GM12865 (cell line): ENCODE results near the gene ADAMTS15.

Source experiments
- DNase-seq: peaks from one replicate; pipeline ENCODE4 v3.0.0; 2010; ENCODE audit warnings: low read depth
- H3K4me3 ChIP-seq: 2 replicates; pipeline ENCODE4 v1.5.1; 2011; ENCODE audit warnings: mild to moderate bottlenecking, low read depth, low read length, control low read depth
- CTCF ChIP-seq: IDR thresholded peaks from 2 replicates; pipeline ENCODE4 v1.5.1; 2011; ENCODE audit warnings: low read length, control low read depth, low read depth, inconsistent platforms; ENCODE audit not compliant: insufficient read depth; ENCODE audit errors: missing control alignments

ADAMTS15 gene

DNA sequence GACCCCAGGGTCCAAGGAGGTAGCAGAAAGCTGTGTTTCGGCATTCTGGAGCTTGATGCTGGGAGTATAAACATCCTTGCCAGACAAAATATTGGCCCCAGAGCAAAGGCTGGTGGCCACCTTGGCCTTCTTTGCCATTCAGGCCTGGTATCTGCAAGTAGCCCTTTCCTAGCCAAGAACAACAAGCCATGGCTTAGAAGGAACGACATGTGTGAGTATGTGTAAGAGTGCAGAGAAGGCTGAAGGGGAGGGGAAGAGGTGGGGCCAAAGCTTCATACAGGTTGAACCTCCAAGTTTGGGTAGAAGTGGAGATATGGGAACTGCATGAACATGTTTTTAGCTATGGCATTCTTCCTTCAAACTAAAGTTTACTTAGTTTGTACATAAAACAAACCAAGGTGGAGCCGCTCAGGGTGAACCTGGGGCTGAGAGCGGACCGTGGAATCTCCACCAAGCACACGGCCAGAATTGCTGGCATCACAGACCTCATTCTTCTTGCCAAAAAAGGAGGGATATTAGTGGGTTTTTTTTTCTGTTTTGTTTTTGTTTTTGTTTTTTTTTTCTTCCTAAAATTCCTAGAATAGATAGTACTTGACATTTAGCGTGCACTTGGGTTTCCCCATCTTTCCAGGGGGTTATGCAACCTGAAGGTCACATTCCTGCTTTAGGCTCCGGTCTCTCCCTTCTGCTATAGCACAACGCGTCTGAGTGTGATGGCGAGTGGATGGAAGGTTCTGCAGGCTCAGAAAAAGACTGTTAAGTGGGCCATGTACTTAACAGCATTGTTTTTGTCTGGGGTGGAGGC, 70.9 kb downstream of the ADAMTS15 start:
- H3K4me3 ChIP-seq = no peak overlapping the region
- TF ChIP-seq CTCF = no peak
- no peak for DNase-seq

- no peak for TF ChIP-seq CTCF
- no peak for DNase-seq
- no peak overlapping the region for H3K4me3 ChIP-seq
Observed at GRCh38 chr11:130520271-130520671, 71.8 kb downstream of the ADAMTS15 start.

GRCh38 chr11:130522284-130522961, 74.0 kb downstream of the ADAMTS15 start:
- TF ChIP-seq CTCF = no peak

DNA sequence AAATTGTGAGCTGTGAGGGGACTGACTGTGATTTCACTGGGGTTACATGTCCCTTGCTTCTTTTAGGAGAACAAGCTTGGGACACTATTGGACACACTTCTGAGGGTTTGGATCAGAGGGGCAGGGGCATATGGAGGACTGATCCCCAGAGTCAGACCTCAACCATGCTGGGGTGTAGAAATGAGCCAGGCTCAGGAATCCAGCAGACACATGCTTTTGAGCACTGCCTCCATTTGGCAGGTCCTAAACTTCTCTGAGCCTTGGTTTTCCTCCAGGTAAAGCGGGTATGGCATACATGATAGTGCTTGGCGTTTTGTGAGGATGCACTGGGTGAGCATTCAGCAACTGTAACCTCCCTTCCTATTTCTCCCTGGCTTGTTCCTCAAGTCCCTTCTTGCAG, 74.7 kb downstream of the ADAMTS15 start:
- no peak for DNase-seq

More at GRCh38 chr11:130522284-130522961, 74.0 kb downstream of the ADAMTS15 start:
- DNase-seq = no peak
- H3K4me3 ChIP-seq = no peak overlapping the region

GRCh38 chr11:130523609-130524008, 75.2 kb downstream of the ADAMTS15 start:
- no peak for DNase-seq
- H3K4me3 ChIP-seq = no peak overlapping the region
- TF ChIP-seq CTCF = no peak

More for the DNA sequence above, 74.7 kb downstream of the ADAMTS15 start:
- no peak for TF ChIP-seq CTCF
- no peak overlapping the region for H3K4me3 ChIP-seq

- no peak overlapping the region for H3K4me3 ChIP-seq
- DNase-seq = no peak
- no peak for TF ChIP-seq CTCF
Observed at GRCh38 chr11:130524132-130524790, 75.8 kb downstream of the ADAMTS15 start.
